Progenitor cell of endocrine pancreas (in vitro differentiated cells): Measurements from ENCODE around the gene GTF3C1. TPM values are rescaled to one million over a fixed set of nuclear protein-coding genes. Genes with fewer than 3 reads are reported as not detected.

Source experiments
- DNase-seq: peaks from one replicate; pipeline ENCODE4 v3.0.0; 2021; ENCODE audit warnings: low spot score; ENCODE audit not compliant: unreplicated experiment
- H3K27ac Mint-ChIP-seq: 2 replicates; pipeline ENCODE4 v1.8.0; 2021; ENCODE audit warnings: mild to moderate bottlenecking, moderate library complexity, mixed read lengths
- H3K27me3 Mint-ChIP-seq: 2 replicates; pipeline ENCODE4 v1.8.0; 2021; ENCODE audit warnings: mixed read lengths
- H3K36me3 Mint-ChIP-seq: 2 replicates; pipeline ENCODE4 v1.8.0; 2022; ENCODE audit warnings: mixed read lengths; ENCODE audit not compliant: insufficient read depth
- H3K4me1 Mint-ChIP-seq: 2 replicates; pipeline ENCODE4 v1.8.0; 2021; ENCODE audit warnings: low read depth, mixed read lengths
- H3K4me3 Mint-ChIP-seq: 2 replicates; pipeline ENCODE4 v1.8.0; 2021; ENCODE audit warnings: low read depth, mild to moderate bottlenecking, moderate library complexity, mixed read lengths
- H3K9me3 Mint-ChIP-seq: 2 replicates; pipeline ENCODE4 v1.8.0; 2021; ENCODE audit warnings: low read depth, mixed read lengths
- CTCF ChIP-seq: fragments of 200-600 bp; sonication (generic); IDR thresholded peaks from one replicate; pipeline ENCODE4 v1.5.0; 2021; ENCODE audit warnings: antibody characterized with exemption, mild to moderate bottlenecking; ENCODE audit not compliant: unreplicated experiment
- total RNA-seq: library from RNA; stranded (reverse); gene quantifications from 2 replicates; pipeline ENCODE4 v1.2.1, GENCODE V29; 2021

Gene GTF3C1
- total RNA-seq, 1 donor from 2014 or later: 106 TPM

- Mint-ChIP-seq H3K4me3 (no peak overlapping the region), H3K27ac (no peak overlapping the region), H3K4me1 (no peaks in the 10 kb centered on the region), H3K9me3 (no peaks in the 10 kb centered on the region), H3K27me3 (no peaks in the 10 kb centered on the region), H3K36me3 (peaks cover 22% of the 10 kb centered on the region)
- no peak for TF ChIP-seq CTCF
- DNase-seq: no peak
Observed at GRCh38 chr16:27495191-27495590, 54.5 kb downstream of the GTF3C1 start.

GRCh38 chr16:27492588-27492979 is 57.1 kb downstream of the GTF3C1 start:
- no peaks in the 10 kb centered on the region for H3K9me3 Mint-ChIP-seq
- H3K36me3 Mint-ChIP-seq: peaks cover 21% of the 10 kb centered on the region

GRCh38 chr16:27491894-27492587 is 57.7 kb downstream of the GTF3C1 start:
- DNase-seq: no peak
- no peak for TF ChIP-seq CTCF
- Mint-ChIP-seq H3K27me3 (no peaks in the 10 kb centered on the region), H3K9me3 (no peaks in the 10 kb centered on the region), H3K4me1 (no peaks in the 10 kb centered on the region), H3K4me3 (no peak overlapping the region), H3K36me3 (peaks cover 17% of the 10 kb centered on the region), H3K27ac (peak overlapping the region; percentile 16)

More at GRCh38 chr16:27492588-27492979, 57.1 kb downstream of the GTF3C1 start:
- no peaks in the 10 kb centered on the region for H3K4me1 Mint-ChIP-seq
- no peak for DNase-seq
- no peak overlapping the region for H3K4me3 Mint-ChIP-seq
- H3K27me3 Mint-ChIP-seq: no peaks in the 10 kb centered on the region
- no peak overlapping the region for H3K27ac Mint-ChIP-seq
- TF ChIP-seq CTCF: no peak

- no peak for TF ChIP-seq CTCF
- H3K36me3 Mint-ChIP-seq: peaks cover 18% of the 10 kb centered on the region
Observed at GRCh38 chr16:27489906-27490305, 59.8 kb downstream of the GTF3C1 start.

GRCh38 chr16:27489421-27489820 is 60.3 kb downstream of the GTF3C1 start:
- H3K4me1 Mint-ChIP-seq: no peaks in the 10 kb centered on the region
- H3K27ac Mint-ChIP-seq: no peak overlapping the region
- no peaks in the 10 kb centered on the region for H3K9me3 Mint-ChIP-seq
- no peak for DNase-seq
- no peaks in the 10 kb centered on the region for H3K27me3 Mint-ChIP-seq
- H3K36me3 Mint-ChIP-seq: peaks cover 15% of the 10 kb centered on the region
- no peak overlapping the region for H3K4me3 Mint-ChIP-seq
- TF ChIP-seq CTCF: no peak

More at GRCh38 chr16:27489906-27490305, 59.8 kb downstream of the GTF3C1 start:
- no peak overlapping the region for H3K4me3 Mint-ChIP-seq
- H3K9me3 Mint-ChIP-seq: no peaks in the 10 kb centered on the region
- H3K4me1 Mint-ChIP-seq: no peaks in the 10 kb centered on the region
- H3K27ac Mint-ChIP-seq: no peak overlapping the region
- no peak for DNase-seq
- H3K27me3 Mint-ChIP-seq: no peaks in the 10 kb centered on the region
